Panc1 (cell line): ENCODE results near the gene KRT82.

Experiments
- CTCF ChIP-seq: fragments of 450-650 bp; IDR thresholded peaks from 2 replicates; pipeline ENCODE4 v1.5.1; 2017; ENCODE audit warnings: mild to moderate bottlenecking
- POLR2AphosphoS5 ChIP-seq: IDR thresholded peaks from 2 replicates; pipeline ENCODE4 v1.6.1; 2012; ENCODE audit warnings: mild to moderate bottlenecking, low read depth, low read length, moderate library complexity
- REST ChIP-seq, 2 experiments: IDR thresholded peaks; 2 replicates each; pipeline ENCODE4 v1.6.1; 2011 to 2012; ENCODE audit warnings: low read depth in 2 of 2, control low read depth in 1 of 2, low read length in 1 of 2, mild to moderate bottlenecking in 1 of 2, moderate library complexity in 1 of 2; ENCODE audit not compliant: insufficient read depth in 1 of 2
- SIN3A ChIP-seq: IDR thresholded peaks from 2 replicates; pipeline ENCODE4 v1.6.1; 2012; ENCODE audit warnings: low read depth, mild to moderate bottlenecking, low read length, moderate library complexity, borderline replicate concordance; ENCODE audit not compliant: insufficient read depth
- TCF7L2 ChIP-seq: IDR thresholded peaks from 2 replicates; pipeline ENCODE4 v1.6.1; 2011; ENCODE audit warnings: mild to moderate bottlenecking, low read depth, low read length, inconsistent platforms

GRCh38 chr12:52413202-52413601, 7.1 kb upstream of the KRT82 start:
- no peak for TF ChIP-seq TCF7L2
- no peak for TF ChIP-seq REST (IDR thresholded peaks at IDR 0.05; ENCODE audit: insufficient read depth in 1 of 2, low read depth in 2 of 2, low read length in 1 of 2)
- no peak for TF ChIP-seq CTCF
- TF ChIP-seq POLR2AphosphoS5 = no peak
- no peak for TF ChIP-seq SIN3A
